HL-60/S4 treated with phorbol 12-myristate 13-acetate at 8.2 ng/mL for 4 days and 3 days (cell line): ENCODE results near the gene PIP5K1B.

Source experiments
- in situ Hi-C: fragments of 300-500 bp; cut with MboI; formaldehyde crosslinking; loops from 2 replicates; pipeline ENCODE4 v1.15.0; 2022; ENCODE audit warnings: low sequenced_read_pairs

The PIP5K1B gene

DNA sequence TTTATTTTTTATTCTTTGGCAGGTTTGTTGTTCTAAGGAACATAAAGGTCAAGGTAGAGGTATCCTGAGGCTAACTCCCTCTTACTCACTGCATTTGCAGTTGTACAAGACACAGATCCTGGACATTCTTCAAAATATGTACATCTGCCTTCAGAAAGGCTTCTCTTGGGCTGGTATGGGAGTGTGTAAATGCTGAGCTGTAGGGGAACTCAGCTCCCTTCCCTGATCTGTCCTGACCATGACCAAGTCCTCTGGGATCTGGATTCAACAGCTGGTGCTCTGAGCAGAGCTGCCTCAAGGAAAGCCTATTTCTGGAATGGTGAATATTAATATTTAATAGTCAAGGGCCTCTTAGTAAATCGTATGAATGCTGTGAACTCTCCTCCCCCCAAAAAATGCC lies 191.4 kb downstream of the PIP5K1B start:
- in situ Hi-C loops: no loop called here

DNA sequence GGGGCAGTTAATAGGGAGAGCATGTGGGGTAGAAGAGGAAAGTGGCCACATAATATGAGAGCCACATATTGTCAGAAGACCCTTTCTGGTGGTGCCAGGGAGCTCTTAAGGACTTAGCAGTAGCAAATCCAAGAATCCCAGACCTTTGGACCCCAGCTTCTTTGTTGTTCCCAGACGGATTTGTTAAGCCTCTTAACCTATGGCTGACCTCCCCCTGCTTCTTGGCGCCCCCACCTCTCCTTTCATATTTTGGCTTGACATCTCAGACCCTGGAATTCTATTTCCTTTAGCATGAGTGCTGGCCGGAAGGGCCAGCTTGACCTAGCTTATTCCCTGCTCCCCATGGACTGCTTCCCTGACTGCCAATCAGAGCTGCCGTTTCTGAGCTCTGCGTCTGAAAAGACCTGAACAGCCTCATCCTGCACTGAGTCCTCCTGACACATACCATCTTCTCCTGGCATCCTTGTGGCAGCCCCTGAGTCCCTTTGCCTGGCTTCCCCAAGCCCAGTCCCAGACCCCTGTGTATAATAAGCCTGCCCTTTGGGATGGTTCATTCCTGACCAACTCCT lies 192.6 kb downstream of the PIP5K1B start:
- in situ Hi-C loops: no loop called here

DNA sequence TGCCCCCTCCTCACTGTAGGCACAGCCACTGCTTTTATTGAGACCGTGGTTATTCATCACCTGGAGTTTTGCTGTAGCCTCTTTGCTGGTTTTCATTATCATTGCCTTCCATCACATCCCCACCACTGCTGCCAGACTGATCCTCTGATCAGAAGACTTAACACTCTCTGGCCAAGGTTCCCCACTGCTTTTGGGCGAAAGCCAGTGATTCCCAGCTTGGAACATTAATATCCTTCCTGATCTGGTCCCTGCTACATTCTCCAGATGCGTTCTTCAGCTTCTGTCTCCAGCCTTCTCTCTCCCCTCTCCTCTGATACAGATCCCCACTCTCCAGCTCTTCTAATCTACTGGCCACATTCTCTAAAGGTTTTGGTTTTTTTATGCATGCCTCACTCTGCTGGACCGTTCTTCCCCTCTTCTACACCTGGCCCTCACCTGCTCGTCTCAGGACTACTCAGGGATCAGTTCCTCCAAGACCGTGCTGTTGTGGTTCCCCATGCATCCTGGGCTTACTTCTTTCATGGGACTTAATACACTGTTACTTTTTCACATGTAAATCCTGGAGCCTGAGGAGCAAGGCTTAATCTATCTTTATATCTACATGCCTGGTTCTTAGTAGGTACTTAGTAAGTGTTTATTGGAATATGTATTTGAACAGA lies 193.9 kb downstream of the PIP5K1B start:
- in situ Hi-C loops: no loop called here

DNA sequence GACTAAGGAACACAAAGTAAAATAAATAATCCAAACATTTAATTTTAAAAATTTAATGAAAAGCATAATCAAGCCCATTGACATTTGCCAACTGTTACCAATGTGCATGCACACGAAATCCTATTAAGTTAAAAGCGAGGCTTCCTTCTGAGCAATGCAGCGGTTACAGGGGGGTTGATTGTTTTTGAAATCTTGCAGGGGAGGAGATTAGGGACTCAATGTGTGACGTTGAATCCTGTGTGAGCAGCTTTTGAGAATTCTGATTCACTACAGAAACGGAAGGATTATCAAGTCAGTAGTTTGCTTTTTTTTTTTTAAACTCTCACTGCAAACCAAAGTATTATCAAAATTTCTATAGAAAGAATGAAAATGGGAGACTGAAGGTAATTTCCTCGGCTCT lies 199.4 kb downstream of the PIP5K1B start:
- in situ Hi-C loops: no loop called here

DNA sequence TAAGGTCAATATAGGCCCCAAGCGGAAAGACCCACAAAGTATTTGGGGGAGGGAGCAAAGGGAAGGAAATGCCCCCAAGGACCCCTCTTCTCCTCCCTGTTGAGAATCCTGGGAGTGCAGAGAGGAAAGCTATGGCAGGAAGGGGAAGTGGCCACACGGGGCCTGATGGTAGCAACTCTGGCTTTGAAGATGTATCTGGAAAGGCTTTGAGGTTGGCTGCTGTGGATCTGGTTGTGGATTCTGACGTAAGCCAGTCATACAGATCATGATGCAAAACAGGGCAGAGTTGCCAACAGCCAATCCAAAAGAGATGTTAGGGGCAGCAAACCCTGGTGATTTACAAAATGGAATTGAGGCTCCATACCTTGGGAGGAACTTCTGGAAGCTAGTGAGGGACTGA lies 200.1 kb downstream of the PIP5K1B start:
- in situ Hi-C loops: no loop called here

DNA sequence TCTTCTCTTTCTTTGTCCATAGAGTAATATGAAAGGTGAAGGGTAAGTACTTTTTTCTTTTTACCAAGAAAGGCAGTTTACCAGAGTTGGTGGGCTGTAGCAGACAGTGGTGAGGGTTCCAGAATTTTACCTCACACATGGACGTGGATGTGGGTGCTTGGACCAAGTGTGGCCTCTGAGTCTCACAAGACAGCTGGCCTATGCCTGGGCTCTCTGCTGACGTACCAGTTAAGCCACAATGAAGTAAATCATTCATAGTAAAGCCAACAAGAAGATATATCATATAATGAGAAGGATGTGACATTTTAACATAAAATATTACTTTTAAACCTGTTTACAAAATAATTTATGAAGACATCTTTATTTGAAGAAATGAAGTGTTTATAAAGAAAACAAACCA lies 202.9 kb downstream of the PIP5K1B start:
- in situ Hi-C loops: no loop called here

DNA sequence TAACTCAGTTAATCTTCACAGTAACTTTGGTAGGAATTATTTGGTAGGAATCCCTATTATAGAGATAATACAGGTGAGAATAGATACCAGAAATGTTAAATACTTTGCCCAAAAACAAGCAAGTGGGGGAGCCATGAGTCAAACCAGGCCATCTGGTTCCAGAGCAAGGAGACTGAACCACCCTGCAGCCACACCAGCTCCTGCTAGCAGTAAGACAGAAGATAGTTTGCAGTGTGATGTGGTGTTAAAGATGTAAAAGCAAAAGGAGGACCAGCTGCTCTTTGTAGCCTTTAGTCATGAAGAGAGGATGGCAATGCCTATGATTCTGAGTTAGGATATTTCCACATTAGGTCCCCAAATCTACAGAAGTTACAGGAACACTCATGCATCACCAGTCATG lies 207.5 kb downstream of the PIP5K1B start:
- in situ Hi-C loops: no loop called here

DNA sequence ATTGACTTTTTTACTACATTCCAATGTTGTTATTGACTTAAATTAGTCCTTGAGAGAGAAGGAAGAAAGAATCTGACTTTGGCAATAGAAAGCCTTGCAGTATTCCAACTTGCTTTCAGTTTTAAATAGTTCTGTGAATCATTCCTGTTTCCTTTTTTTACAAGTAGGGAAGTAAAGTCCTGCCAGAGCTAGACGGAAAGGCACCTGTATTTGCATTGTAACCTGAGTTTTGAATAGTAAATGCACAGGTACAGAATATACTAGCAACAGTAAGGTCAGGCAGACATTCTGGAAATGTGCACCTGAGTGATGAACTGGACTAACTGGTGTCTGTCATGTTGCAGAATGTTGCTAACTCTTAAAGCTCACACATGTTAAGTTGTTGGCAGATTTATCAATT lies 208.0 kb downstream of the PIP5K1B start:
- in situ Hi-C loops: no loop called here

DNA sequence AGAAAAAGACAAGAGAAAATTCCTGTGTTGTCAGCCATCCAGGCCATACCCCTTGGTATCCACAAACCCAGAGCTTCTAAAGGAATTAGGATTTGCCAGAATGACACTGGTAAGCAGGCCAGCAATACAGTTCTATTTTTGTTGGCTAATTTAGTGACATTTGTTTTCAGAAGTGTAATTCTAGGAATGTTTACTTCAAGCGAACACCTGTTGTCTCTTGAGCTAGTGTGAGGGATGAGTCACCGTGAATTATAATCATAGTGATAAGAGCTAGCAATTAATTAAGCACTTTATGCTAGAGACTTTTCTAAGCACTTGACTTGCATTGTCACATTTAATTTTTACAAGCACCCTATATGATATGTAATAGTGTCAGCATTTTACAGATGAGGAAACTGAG lies 209.7 kb downstream of the PIP5K1B start:
- in situ Hi-C loops: no loop called here

DNA sequence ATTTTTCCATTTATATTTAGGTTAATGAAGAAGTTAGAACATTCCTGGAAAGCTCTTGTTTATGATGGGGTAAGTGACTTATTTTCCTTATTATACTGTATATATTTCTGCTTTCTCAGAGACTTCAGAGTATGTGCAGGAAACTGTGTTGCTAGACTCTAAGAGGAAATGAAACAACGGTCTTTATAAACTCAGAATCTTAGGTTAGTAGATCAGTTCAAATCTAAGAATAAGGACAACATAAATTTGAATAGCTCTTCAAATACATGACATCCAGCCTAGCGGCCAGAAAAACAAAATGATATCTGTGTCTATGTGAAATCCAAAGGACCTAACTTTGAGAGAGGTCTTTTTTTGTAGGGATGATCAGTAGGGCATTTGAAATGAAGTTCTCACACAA lies 214.6 kb downstream of the PIP5K1B start:
- in situ Hi-C loops: no loop called here

DNA sequence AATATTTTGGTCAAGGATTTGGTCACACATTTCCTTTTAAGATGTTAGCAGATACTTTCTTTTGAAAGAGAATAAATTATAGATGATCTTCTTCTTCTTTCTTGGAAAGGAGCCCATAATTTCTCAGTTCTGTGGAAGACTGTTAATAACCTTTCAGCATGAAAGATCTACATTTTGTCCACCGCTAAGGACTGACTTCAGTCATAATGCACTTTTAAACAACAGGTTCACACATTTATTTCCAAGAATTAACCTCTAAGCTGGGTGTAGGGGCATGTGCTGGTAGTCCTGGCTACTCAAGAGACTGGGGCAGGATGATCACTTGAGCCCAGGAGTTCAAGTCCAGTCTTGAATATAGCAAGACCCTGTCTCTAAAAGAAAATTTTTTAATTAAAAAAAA lies 215.9 kb downstream of the PIP5K1B start:
- in situ Hi-C loops: no loop called here

DNA sequence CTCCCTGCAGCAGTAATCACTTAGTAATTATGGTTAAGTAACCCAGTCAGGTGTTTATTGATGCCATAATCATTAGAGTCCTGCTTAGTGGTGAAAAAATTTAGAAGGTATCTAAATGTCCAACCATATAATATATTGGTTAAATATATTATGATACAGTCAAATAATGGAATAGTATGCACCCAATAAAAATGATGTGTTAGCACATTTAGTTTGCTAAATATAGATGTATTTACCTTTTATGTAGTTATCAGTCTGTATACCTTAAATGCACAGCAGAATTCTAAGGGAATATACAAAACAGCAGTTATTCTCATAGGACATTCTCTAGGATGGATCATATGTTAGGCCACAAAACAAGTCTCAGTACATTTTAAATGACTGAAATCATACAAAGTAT lies 218.4 kb downstream of the PIP5K1B start:
- in situ Hi-C loops: no loop called here

DNA sequence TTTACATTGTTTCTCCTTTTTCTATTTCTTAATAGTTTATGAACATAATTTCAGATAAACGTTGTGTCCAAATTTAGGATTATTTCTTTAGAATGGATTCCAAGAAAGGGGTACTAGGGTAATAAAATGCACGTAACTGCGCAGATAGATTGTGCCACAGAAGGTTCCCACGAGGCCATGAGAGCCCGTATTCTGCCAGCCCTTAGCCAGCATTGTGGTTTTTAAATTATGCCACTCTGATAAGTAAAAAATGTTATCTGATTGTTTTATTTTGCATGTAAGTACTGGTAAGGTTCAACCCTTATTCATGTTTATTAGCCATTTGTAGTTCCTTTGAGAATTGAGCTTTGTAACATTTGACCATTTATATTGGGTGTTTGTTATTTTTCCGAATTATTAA lies 220.1 kb downstream of the PIP5K1B start:
- in situ Hi-C loops: no loop called here

DNA sequence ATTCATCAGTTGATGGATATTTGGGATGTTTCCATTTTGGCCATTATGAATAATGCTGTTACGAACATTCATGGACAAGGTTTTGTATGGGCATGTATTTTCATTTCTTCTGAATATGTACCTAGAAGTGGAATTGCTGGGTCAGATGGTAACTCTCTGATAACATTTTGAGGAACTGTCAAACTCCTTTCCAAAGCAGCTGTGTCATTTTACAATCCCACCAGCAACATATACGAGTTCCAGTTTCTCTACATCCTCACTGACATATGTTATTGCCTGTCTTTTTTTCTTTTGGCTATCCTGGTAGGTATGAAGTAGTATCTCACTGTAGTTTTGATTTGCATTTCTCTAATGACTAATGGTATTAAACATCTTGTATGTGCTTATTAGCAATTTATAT lies 222.1 kb downstream of the PIP5K1B start:
- in situ Hi-C loops: no loop called here

DNA sequence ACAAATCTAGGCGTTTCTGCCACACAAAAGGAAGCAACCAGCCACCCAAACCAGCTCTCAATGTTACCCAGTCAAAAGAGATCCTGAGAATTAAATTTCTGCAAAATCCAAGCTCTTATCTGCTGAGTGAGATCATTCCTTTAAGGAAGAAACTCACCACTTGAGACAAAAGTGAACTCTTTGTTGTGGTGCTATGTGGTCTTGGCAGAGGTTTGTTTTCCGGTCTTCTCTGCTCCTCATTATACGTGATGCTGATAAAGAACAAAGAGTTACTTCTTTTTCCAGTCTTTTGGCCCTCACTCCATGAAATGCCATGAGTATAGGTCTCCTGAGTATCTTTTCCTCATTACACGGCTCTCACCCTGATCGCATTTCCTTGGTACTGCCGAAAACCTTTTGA lies 226.8 kb downstream of the PIP5K1B start:
- in situ Hi-C loops: no loop called here

DNA sequence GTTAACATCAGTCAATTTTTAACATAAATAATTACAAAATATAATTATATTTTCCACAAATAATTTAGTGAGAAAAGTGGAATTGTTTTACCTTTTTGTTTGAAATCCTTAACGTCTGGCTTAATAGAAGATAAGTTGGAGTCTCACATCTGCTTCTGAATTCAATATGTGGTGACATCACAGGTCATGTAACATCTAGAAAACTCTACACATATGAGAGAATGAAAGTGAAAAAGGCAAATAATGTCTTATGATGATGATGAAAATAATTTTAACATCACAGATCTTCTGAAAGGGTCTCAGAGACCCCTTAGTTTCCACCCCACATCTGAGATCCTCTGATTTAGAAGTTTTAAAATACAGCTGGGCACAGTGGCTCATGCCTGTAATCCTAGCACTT lies 227.4 kb downstream of the PIP5K1B start:
- in situ Hi-C loops: no loop called here

DNA sequence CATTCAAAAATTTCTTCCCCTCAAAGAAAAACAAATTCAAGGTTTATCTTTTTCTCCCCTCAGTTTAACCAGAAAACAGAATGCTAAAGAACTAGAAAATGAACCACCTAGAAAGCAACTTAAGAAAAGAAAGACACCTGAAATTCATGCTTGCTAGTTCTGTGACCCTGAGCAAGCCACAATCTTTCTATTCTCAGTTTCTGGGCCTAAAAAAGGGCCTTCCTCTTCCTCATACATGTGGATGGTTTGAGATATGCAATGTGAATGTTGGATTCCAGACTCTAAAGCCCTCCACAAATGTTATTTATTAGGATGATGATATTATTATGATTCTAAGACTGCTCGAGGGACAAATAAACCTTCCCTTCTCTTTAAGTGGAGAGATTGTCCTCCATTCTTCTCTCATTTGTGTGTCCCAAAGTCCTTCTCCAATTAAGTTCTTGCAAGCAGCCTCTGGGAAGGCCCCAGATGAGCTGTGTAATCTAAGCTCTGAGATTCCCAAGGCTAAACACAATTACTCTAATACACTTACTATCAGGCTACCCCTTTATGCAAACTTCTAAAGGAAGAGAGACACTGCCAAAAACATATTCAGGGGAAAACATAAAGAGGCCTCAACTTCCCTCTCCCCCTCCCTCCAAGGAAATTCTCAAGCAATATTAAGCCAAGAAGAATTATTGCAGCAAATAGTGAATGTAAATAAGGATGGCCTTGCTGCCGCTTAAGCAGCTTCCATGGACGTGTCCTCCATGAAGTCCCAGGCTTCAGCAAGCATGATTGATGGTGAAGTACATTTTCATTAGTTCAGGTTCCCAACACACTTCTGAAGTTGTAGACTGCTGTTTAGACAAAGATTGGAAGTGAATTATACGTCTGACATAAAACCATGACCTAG lies 228.6 kb downstream of the PIP5K1B start:
- in situ Hi-C loops: no loop called here

DNA sequence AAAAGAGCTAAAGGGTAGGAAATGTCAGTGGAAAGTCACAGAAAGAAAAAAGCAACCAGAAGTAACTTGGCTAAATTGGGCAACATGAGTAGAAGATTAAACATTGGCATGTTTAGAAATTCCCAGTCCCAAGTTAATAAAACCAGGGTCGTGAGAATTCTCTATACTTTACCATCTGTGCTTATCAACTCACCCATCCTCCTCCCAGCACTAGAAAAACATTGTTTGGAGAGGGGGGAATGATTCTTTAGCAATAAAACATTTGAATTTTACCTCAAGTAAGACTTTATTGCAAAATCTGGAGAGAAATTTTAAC lies 229.2 kb downstream of the PIP5K1B start:
- in situ Hi-C loops: no loop called here

DNA sequence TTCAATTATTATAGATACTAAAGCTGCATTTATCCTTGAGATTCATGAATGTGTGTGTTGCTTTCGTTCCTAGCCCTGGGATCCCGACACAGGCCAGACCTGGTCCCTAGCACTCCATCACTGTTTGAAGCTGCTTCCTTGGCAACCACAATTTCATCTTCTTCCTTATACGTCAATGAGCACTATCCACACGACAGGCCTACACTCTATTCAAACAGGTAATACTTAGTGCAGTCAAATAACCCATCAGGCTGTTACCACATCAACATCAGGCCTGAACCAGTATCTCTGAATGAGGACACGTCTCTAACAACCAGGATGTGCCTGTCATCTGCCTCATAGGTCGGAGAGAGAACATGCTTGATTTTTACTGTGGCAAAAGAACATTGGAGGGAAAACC lies 235.5 kb downstream of the PIP5K1B start:
- in situ Hi-C loops: no loop called here

DNA sequence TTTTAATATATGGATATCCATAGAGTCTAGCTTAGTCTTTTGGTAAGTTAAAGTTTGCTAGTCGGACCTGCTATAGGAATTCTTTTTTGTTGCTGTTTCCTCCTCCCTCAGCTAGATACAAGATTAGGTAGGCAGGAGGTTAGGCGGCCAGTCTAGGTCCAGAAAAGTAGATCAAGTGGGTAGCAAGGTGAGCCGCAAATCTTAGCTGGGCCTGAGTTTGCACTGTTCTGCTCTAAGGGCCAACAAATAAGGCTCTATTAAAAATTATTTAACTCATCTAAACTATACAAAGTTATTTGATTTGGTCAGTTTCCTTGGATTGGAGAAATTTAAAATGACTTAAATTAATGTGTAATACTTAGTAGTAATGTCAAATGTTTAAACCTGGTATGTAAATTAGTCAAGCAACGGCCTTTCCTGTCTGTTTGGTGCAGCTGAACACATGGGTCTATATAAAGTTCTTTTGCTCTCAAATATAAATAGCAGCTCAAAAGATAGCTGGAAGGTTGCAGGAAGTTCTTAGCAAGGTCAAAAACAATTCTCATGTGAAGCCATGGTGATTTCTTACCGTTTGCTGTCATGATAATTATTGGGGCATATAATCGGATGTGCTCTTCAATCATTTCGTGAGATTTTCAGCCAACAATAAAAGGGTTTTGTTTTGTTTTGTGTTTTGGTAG lies 236.9 kb downstream of the PIP5K1B start:
- in situ Hi-C loops: no loop called here

DNA sequence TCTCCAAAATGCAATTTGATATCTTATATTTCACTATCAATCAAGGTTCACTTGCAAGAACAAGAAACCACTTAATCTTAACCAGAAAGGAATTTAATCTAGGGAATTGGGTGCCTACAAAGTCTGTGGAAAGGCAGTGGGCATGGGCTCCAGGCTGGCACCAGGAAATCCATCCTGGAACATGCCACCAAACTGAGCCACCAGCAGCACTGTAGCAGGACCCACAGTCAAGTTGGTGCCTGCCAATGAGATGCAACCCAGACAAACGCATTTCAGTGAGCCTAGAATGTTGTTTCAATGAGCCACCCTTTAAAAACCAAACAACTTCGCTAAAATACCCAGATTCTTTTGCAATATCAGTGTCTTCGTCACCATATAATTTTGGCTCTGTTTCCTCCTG lies 237.8 kb downstream of the PIP5K1B start:
- in situ Hi-C loops: no loop called here

DNA sequence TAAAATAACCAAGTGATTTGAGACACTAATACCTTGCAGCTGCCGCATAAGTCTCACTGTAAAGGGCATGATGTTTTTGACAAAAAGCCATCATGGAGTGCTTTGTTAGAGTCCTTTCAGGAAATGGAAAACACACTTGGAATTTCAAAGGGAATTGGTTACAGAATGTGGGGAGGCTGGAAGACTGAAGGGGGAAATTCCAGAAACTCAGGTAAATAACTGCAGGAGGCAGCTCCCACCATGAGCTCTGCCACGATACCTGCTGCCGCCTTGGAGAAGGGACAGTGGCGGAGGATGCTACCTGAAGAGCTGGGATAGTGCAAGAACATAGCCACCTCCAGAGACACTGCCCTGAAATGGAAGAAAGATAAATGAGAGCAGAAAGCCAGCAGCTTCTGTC lies 242.0 kb downstream of the PIP5K1B start:
- in situ Hi-C loops: no loop called here
